ENCODE results near the gene LRRC75B.
"Not testable (repeated sequence)": the region's sequence is repeated elsewhere in the genome, so short reads cannot be mapped to it uniquely, and the experiment has no call there.

Gene LRRC75B

DNA sequence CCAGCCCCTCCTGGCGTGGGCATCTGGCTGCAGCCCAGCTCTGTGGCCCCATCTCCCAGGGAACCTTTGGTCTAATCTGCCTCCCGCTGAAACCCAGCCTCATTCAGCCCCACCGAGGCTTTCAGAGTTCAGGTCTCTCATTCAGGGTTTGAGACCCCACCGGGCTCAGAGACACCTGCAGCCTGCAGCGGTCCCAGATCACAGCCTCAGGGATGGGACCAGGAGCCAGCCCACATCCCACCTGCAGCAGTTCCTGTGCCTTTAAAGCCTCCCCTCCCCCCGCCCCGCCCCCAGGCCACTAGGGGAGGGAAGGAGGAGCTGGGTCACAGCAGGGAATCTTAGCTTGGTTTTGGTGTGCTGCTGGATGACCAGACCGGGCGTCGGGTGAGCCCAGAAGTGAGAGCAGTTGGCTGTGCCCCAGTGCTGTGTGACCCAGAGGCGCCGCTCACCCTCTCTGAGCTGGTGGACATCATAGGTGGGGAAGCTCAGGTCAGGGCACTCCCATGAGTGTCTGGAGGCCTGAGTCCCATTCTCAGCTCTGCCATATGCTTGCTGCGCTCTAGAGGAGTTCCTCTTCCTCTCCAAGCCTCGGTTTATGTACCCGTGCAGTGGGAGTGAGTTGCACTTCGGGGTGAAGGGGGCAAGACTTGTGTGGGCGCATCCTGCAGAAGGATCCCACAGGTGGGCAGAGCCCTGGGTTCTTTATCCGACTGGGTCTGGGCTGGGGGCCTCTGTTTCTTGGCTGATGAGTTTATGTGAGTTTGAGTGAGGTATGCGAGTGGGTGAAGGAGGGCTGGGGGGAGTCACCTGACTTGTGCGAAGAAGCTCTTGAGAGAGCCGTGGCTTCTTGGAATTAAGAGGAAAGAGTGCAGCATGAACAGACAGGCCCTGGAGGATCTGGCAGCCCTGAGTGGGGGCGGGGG is 10.2 kb upstream of the LRRC75B start, which contains the start of gene GGT1:
TSS of gene GGT1 (plus strand) at position 347 of the 923 bp plus-strand sequence. CDS start 7,889 bp downstream, outside the sequence.
- DNase-seq (ENCODE audit: insufficient read length, low spot score); FAIRE-seq: not testable (repeated sequence)

- not testable (repeated sequence) for FAIRE-seq; DNase-seq (ENCODE audit: insufficient read length, low spot score)
Measured at GRCh38 chr22:24602105-24602749, 9.4 kb upstream of the LRRC75B start.

GRCh38 chr22:24601217-24602104 is 8.6 kb upstream of the LRRC75B start:
- DNase-seq (ENCODE audit: insufficient read length, low spot score) (no peak), FAIRE-seq (no peak)

- FAIRE-seq; DNase-seq (ENCODE audit: insufficient read length, low spot score): not testable (repeated sequence)
Measured at GRCh38 chr22:24599958-24600715, 7.3 kb upstream of the LRRC75B start.

DNA sequence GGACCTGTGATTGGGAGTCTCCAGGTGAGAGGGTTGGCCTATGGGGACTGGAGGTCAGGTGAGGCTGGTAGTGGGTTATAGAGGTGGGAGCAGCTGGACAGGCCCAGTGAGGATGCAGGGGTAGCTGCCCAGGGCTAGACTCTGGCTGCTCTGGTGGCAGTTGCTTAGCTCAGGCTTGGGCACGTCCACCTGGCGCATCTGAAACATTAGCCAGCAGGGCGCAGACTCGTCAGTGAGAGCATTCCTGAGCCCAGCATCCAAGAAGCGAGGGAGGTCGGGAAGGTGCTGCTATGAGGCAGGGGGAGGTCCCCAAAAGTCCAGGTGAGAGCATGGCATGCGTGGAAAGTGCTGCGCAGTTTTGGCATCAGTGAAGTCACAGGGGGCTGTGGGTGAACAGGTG is 6.6 kb upstream of the LRRC75B start:
- no peak for DNase-seq (ENCODE audit: insufficient read length, low spot score)
- FAIRE-seq = no peak

DNA sequence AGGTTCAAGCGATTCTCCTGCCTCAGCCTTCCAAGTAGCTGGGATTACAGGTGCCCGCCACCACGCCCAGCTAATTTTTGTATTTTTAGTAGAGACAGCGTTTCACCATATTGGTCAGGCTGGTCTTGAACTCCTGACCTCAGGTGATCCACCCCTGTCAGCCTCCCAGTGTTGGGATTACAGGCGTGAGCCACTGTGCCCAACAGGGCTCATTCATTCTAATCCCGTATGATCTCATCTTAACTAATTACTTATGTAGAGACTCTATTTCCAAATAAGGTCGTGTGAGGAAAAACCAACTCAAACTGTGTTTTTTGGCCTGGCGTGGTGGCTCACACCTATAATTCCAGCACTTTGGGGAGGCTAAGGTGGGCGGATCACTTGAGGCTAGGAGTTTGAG is 4.2 kb upstream of the LRRC75B start:
- not testable (repeated sequence) for DNase-seq (ENCODE audit: insufficient read length, low spot score); FAIRE-seq

GRCh38 chr22:24595863-24596262 is 3.0 kb upstream of the LRRC75B start:
- no peak for FAIRE-seq

DNA sequence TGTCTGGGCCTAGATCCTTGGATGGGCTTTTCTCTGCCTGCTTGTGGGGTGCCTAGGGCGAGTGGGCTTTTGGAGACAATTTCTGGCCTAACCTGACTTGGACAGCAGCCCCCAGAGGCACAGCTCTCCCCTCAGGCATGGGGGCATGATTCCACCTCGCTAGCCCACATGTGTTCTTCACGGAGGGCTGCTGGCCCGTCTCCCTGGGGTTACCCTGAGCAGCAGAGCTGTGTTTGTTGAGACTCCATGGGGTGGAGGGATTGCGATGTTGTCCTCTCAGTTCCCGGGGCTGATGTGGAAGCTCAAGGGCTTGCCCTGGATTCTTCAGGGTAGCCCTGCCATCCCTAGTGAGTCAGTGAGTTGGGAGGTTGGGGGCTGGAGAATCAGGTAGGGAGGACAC is 2.4 kb upstream of the LRRC75B start:
- DNase-seq (ENCODE audit: insufficient read length, low spot score) (no peak), FAIRE-seq (no peak)

More at GRCh38 chr22:24595863-24596262, 3.0 kb upstream of the LRRC75B start:
- DNase-seq (ENCODE audit: insufficient read length, low spot score) = no peak

DNA sequence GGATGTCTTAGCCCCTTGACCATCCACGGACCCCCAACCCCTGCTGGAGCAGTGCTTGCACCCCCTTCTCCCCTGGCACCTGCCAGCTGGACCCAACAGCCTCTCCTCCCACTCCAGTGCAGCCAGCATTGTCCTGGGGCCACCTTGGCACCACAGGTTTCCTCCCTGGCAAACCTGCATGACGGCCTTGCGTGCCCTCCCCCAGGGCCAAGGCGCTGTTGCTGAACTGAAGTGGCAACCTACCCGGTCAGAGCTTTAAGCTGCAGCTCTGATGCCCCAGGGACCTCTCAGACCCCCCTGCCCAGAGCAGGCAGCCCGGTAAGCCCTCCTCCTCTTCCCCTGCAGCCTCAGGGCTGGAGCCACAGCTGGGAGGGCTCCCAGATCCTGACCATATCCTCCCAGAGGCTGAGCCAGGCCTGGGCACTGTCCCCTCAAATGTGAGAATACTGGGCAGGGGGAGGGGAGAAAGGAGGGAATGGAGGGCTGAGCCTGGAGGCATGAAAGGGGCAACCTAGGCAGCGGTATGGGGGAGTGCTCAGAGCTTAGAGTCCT is 1.8 kb upstream of the LRRC75B start:
- no peak for FAIRE-seq
- no peak for DNase-seq (ENCODE audit: insufficient read length, low spot score)

DNA sequence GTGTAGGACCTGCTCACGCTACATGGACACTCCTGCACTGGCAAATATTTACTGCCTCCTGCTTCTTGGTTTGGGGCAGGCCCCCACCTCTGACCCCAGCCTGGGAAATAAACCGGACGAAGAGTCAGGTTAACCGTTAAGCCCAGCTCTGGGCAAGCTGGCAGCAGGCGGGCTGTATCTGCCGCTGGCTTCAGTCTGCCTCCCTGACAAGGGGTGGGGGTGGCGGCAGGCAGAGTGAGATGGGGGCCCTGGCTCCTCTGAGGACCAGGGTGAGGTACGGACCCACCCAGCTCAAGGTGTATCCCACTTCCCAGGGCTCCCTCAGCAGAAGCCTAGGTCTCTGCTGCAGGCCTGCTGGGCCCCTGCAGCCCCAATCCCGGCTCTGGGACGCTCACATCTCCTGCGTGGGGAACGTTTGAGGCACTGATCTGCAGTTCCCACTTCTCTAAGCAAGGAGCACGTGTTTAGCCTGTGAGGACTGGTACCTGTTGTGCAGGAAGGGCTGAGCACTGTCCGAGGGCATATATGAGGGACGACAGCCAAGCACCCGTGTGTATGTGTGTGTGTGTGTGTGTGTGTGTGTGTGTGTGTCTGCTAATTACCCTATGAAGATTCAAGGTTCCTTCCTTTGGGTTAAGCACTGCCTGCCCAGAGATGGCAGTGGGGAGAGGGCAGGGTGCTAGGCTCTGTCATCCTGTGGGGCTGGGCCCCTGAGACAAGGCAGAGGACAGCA is 1.1 kb upstream of the LRRC75B start:
- no peak for FAIRE-seq
- DNase-seq (ENCODE audit: insufficient read length, low spot score) = no peak

DNA sequence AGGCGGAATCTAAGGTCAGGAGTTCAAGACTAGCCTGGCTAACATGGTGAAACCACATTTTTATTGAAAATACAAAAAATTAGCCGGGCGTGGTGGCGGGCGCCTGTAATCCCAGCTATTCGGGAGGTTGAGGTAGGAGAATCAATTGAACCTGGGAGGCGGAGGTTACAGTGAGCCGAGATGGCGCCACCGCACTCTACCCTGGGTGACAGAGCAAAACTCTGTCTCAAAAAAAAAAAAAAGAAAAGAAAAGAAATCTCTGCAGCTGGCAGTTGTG is 624 bp upstream of the LRRC75B start:
- not testable (repeated sequence) for FAIRE-seq; DNase-seq (ENCODE audit: insufficient read length, low spot score)

DNA sequence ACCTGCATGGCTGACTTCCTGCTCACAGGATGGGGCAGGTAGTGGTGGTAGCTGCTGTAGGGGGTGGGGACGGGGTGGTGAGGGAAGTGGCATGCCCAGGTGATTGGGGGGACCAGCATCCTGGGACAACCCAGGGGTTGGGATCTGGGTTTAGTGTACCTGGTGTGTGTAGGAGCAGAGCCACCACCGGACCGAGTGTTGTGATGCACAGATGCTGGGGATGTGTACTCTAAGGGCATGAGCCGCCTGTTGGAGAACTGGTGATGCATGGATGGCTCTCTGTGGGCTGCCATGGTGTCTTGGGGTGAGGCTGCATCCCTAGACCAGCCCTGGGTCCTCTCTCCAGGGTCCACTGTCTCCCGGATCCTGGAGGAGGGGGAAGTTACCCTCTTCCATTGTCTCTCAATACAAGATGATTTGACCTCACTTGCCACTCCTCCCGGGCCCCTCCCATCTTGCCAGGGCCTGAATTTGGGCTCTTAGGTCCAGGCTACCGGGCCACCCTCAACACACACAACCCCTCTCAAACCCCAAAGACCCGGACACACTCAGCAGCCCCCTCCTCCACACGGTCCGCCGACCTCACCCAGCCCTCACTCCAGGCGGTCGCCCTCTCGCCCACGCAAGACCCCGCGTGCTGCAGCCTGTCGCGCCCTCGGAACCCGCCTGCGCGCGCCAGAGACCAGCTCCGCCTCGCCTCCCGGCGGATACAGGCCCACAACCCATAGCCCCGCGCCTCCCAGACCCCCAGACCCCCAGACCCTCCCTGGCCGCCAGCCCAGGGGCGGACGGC is 619 bp downstream of the LRRC75B start:
- peak; percentile 44 for DNase-seq (ENCODE audit: insufficient read length, low spot score)

GRCh38 chr22:24591286-24591830 is 1.5 kb downstream of the LRRC75B start:
- FAIRE-seq (no peak), DNase-seq (ENCODE audit: insufficient read length, low spot score) (no peak)

More for the DNA sequence above, 619 bp downstream of the LRRC75B start:
- peak; percentile 78 for FAIRE-seq

DNA sequence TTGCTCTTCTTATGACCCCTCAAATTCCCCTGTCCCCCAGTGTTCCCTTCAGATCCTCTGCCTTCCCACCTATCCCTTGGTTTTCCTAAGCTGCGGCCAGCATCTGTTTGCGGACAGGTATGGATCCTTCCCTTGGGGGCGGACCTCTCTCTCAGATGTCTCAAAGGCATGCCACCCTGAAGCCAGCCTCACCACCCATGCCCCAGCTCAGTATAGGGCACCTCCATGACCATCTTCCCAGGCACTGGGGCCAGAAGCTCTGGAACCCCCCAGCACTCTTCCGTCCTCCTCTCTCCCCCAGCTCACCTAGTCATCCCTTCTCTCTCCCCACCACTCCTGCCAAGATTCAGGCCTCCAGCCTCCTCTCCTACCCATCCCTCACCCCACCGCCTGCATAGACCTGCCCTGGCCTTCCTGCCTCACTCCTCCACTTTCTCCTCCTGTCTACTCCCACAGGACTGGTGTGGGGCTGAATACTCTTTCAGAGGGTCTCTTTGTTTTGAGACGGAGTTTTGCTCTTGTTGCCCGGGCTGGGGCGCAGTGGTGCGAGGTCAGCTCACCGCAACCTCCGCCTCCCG is 2.2 kb downstream of the LRRC75B start:
- DNase-seq (ENCODE audit: insufficient read length, low spot score) = no peak
- FAIRE-seq = no peak

DNA sequence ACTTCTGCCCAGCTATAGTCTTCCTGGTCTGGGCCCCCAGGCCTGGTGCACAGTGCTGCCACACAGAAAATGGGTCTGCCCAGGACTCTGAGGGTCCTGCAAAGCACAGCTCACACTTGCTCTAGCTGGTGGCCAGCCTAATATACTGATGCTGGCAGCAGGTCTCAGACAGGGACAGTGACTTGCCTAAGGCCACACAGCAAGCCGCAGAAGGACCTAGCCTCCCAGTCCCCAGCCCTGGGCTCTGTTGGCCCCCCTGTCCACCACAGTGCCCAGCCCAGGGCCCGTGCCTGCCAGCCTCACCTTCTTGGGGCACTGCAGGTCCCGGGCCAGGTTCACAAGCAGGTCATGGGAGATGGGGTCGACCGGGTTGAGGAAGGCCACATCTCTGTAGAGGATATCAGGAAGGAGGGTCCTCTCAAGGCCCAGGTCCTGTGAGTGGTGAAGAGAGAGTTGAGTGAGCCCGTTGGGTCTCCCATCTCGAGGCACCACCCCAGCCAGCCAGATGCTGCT is 3.3 kb downstream of the LRRC75B start:
- no peak for DNase-seq (ENCODE audit: insufficient read length, low spot score)
- FAIRE-seq = no peak

DNA sequence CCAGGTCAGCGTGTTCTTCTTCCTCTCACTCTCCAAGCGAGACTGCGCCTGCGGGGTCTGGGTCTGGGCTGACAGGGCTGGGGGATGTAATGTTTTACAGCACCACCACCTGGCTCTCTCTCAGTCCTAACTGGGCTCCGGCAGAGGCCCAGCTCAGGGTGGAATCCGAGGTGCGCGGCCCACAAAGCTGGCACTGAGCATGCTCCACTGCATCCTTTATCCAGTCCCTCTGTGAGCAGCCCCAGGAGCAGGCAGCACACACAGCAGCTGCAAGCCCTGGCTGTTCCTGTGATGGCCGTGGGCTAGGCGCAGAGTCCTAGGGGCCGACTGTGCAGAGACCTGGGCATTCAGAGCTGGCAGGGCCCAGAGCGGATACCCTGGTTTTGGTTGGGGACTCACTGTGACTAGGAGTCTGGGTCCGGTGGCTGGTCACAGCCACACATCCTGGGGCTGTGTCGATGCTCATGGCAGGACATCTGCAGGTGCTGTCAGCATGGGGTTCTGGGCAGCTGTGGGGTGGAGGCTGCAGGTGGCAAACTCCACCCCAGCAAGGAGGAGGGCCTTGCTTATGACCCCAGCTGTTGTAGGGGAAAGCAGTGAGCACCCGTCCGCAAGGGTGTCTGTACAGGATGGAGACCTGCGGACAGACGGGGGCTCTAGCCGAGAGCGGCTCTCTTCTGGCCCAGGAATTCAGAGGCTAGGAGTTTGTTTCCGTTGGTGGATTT is 4.0 kb downstream of the LRRC75B start:
- FAIRE-seq (no peak), DNase-seq (ENCODE audit: insufficient read length, low spot score) (no peak)

GRCh38 chr22:24588381-24588756 is 4.5 kb downstream of the LRRC75B start:
- no peak for FAIRE-seq
- no peak for DNase-seq (ENCODE audit: insufficient read length, low spot score)
